Urinary bladder (tissue), 4 donors: Measurements from ENCODE around the gene ARHGAP32. TPM values are rescaled to one million over a fixed set of nuclear protein-coding genes. Genes with fewer than 3 reads are reported as not detected.

Experiments used
- DNase-seq: peaks from one replicate; pipeline ENCODE4 v3.0.0-alpha.2; 2015; ENCODE audit errors: extremely low spot score
- H3K27ac ChIP-seq: one replicate; pipeline ENCODE4 v1.5.1; 2013; ENCODE audit warnings: low read depth, mild to moderate bottlenecking, moderate library complexity
- H3K36me3 ChIP-seq: one replicate; pipeline ENCODE4 v1.6.1; 2013; ENCODE audit warnings: mild to moderate bottlenecking, moderate library complexity; ENCODE audit not compliant: insufficient read depth
- H3K4me1 ChIP-seq: one replicate; pipeline ENCODE4 v1.6.1; 2013; ENCODE audit warnings: mild to moderate bottlenecking, moderate library complexity; ENCODE audit not compliant: insufficient read depth
- H3K4me3 ChIP-seq: one replicate; pipeline ENCODE4 v1.5.1; 2013; ENCODE audit warnings: low read depth, low read length
- WGBS: extraction: QIAGEN DNeasy Blood & Tissue Kit; methylation state at CpG from one replicate; pipeline ENCODE4 v1.1.7; 2013; 5-methylcytosine and 5-hydroxymethylcytosine counted together
- polyA plus RNA-seq: library from polyadenylated mRNA; stranded (reverse); fragments of 200-250 nt; gene quantifications from one replicate; pipeline ENCODE4 v1.2.3, GENCODE V29; 2013
- total RNA-seq: library from RNA; depleted of rRNA; stranded (reverse); fragments of >200 nt; gene quantifications from one replicate; pipeline ENCODE4 v1.2.3, GENCODE V29; 2014
- donor health status: healthy with polysubstance abuse.
- donor health status: healthy.

The ARHGAP32 gene
- total and polyA plus RNA-seq, 2 donors: 5.1 to 40.0 TPM

DNA sequence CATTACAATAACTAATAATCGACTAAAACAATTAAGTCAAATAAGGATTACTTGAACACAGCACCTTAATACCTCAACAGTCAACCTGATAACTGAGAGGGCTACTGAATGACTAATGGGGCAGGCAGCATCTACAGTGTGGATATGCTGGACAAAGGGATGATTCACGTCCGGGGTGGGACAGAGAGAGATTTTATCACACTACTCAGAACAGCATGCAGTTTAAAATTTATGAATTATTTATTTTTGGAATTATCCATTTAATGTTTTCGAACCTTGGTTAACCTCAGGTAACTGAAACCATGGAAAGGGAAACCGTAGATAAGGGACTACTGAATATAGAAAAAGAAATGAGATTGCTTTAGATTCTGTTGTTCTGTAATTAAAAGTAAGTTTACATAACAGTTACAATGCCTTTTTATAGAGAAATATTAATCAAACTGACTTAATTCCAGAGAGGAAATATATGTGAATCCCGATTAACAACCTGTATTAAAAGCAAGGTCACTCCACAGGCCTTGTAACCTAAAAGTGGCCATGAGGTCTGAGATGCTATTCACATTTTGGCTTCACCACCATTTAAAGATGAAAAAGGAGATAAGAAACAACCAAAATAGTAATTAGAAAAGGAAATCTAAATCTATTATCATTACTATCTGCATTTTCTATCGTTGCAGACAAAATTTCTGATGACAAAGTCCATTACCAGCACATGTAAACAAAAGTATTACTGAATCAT lies 130.5 kb downstream of the ARHGAP32 start:
- WGBS: 75% methylated on average over 7 of the region's 7 CpGs
- no peak overlapping the region for H3K4me3 ChIP-seq
- no peaks in the 10 kb centered on the region for H3K4me1 ChIP-seq
- H3K36me3 ChIP-seq: no peaks in the 10 kb centered on the region
- H3K27ac ChIP-seq: no peak overlapping the region
- DNase-seq: no peak

DNA sequence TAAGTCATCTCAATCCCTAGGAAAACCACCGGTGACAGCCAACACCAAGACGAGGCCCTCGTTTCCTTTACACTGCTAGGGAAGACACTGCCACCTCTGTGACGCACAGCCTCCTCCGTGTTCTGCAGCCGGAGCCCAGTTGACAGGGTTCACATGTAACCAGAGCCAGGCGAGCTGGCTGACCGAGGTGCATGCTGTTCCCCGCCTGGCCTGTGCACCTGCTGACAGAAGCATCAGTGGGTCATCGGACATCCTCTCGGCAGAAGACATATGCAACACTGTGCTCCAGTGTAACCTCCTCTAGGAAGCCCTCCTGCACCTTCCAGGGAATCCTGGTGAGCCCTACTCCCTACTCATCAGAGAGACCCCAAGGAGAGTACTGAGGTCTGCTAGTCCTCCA lies 135.2 kb downstream of the ARHGAP32 start:
- no peaks in the 10 kb centered on the region for H3K4me1 ChIP-seq
- no peak for DNase-seq
- H3K4me3 ChIP-seq: no peak overlapping the region
- no peaks in the 10 kb centered on the region for H3K36me3 ChIP-seq
- 96% methylated on average over 11 of the region's 11 CpGs for WGBS
- H3K27ac ChIP-seq: no peak overlapping the region

DNA sequence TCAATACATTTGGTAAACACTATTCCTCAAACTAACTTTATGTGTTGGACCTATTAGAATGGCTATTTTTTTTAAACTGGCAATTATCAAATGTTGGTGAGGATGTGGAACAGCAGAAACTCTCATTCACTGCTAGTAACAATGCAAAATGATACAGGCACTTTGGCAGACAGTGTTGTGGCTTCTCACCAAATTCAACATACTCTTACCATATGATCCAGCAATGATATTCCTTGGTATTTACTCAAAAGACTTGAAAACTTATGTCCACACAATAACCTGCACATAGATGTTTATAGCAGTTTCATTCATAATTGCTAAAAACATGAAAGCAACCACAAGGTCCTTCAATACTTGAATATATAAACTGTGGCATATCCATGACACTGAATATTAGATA lies 136.9 kb downstream of the ARHGAP32 start:
- Histone ChIP-seq H3K36me3 (no peaks in the 10 kb centered on the region), H3K27ac (no peak overlapping the region), H3K4me1 (no peaks in the 10 kb centered on the region), H3K4me3 (no peak overlapping the region)
- DNase-seq: no peak

DNA sequence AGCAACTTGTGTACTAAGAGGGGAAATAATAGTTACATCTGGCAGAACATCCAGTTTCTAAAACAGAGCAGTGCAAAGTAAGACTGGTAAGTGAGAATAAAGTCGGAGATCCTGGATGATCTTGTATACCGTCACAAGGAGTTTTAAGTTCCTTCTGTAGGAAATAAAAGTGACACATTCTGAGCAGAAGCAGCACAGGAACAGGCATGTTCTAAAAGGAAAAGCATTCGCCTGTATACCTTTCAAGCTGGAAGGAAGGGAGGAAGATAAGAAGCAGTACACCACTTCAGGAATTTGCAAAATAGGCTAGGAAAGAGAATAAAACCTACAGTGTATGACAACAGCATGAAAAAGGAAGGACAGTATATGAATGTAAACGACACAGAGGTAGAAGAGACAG lies 143.2 kb downstream of the ARHGAP32 start:
- Histone ChIP-seq H3K4me3 (no peak overlapping the region), H3K36me3 (no peaks in the 10 kb centered on the region), H3K27ac (no peak overlapping the region), H3K4me1 (no peaks in the 10 kb centered on the region)
- 77% methylated on average over 4 of the region's 4 CpGs for WGBS
- no peak for DNase-seq

DNA sequence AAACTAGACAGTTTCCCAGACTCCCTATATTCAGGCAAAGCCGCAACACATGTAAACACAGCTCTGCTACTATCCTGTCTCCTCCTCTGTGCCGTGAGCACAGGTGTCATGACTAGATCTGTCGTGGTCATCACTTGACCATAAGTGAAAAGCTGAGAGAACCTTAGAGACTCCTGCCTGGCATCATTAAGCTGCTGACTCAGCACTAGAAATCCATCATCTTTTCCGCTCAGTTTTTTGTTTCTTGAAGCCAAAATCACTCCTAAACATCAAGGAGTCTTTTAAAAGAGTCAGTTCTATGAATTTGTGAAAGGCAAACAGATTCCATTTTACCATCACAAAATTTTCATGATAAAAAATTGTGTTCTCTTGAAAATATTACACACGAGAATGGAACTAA lies 147.0 kb downstream of the ARHGAP32 start:
- Histone ChIP-seq H3K4me1 (no peaks in the 10 kb centered on the region), H3K27ac (no peak overlapping the region), H3K36me3 (no peaks in the 10 kb centered on the region), H3K4me3 (no peak overlapping the region)
- DNase-seq: no peak
- 95% methylated on average over 5 of the region's 5 CpGs for WGBS

DNA sequence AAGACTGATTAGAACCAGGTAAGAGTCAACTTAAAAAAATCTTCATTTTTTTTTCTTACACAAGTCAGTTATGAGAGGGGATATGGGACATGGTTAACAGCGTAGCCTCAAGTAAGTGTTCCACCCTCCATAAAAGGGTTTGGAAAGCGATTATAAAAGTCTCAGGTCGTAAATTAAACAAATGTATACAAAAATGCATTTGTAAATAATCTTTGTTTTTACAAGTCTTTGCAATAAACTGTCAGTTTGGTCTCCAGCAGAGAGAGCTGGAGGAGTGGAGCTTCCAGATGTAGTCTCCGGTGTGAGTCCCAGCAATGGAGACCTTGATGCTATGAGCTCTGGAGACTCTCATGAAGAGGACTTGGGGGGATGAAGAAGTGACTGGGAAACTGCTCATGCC lies 149.6 kb downstream of the ARHGAP32 start:
- H3K36me3 ChIP-seq: no peaks in the 10 kb centered on the region
- H3K4me3 ChIP-seq: no peak overlapping the region
- no peak for DNase-seq
- no peaks in the 10 kb centered on the region for H3K4me1 ChIP-seq
- 67% methylated on average over 4 of the region's 4 CpGs for WGBS
- H3K27ac ChIP-seq: no peak overlapping the region

DNA sequence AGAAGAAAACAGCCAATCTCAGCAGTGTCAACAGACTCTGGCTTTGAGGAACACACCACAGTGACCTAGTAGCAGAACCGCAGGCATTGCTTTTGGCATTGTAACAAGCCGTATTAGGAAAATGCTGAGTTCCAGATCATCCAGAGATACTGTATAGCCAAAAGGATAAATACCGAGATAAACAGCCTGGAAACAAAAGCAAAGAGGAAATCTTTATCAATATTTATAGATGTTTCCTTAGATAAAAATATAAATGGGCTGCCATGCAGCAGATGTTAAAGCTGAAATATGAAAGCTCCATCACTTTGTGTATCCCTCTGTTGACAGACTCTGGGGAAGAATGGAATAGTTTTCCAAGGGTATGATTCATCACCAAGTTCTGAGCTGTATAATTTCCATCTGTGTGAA lies 150.5 kb downstream of the ARHGAP32 start:
- Histone ChIP-seq H3K27ac (no peak overlapping the region), H3K4me3 (no peak overlapping the region), H3K4me1 (no peaks in the 10 kb centered on the region), H3K36me3 (no peaks in the 10 kb centered on the region)
- no peak for DNase-seq
- WGBS: 46% methylated on average over 3 of the region's 3 CpGs

DNA sequence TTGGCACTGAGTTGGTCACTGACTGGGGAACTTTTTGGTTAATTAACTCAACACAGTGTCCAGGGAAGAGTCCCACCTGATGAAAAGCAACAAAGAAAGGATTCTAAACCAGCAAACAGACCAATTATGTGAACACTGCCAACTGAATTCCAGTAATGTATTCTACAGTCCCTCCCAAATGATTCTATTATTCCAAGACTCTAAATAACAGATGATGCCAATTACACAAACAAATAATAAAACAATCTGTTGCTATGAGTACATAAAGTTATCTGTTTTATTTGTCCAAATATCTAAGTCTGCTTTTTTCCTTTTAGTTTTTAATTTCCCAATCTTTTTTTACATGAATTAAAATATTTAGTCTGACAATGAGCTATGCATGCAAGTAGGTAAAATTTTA lies 151.2 kb downstream of the ARHGAP32 start:
- Histone ChIP-seq H3K4me1 (no peaks in the 10 kb centered on the region), H3K27ac (no peak overlapping the region), H3K4me3 (no peak overlapping the region), H3K36me3 (no peaks in the 10 kb centered on the region)
- DNase-seq: no peak

DNA sequence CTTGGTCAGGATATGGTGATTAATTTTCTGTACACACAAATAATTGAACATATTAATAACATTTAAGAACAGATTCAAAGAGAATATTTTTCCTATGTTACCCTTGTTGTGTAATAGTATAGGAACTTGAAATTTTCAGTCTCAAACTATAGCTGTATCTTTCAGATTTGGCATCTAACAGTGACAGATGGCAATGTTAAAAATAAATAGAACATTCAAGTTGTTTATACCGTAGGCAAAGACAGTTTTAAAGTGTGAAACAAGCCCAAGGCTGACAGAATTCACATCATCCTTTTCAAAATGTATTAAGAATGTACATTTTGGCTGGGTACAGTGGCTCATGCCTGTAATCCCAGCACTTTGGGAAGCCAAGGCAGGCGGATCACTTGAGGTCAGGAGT lies 156.9 kb downstream of the ARHGAP32 start:
- Histone ChIP-seq H3K27ac (no peak overlapping the region), H3K36me3 (no peaks in the 10 kb centered on the region), H3K4me1 (no peaks in the 10 kb centered on the region), H3K4me3 (no peak overlapping the region)
- 93% methylated on average over 2 of the region's 2 CpGs for WGBS
- DNase-seq: no peak

DNA sequence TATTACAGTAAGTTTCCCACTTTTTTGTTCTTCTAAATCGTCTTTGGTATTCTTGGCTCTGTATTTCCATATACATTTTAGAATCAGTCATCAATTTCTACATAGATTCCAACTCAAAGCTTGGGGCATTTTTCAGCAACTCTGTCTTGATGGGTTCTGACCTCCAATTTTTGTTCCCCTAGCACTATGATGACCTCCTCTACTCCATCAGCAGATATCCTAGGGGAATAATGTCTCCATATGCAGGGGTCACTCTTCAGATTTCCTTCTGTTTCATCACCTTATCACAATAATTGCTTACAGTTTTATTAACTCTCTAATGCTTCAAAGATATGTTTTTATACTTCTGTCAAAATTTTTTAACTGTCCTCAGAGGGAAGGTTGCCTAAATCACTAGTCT lies 158.1 kb downstream of the ARHGAP32 start:
- Histone ChIP-seq H3K4me3 (no peak overlapping the region), H3K4me1 (no peaks in the 10 kb centered on the region), H3K36me3 (no peaks in the 10 kb centered on the region), H3K27ac (no peak overlapping the region)
- DNase-seq: no peak
- 92% methylated on average over 1 of the region's 1 CpG for WGBS

DNA sequence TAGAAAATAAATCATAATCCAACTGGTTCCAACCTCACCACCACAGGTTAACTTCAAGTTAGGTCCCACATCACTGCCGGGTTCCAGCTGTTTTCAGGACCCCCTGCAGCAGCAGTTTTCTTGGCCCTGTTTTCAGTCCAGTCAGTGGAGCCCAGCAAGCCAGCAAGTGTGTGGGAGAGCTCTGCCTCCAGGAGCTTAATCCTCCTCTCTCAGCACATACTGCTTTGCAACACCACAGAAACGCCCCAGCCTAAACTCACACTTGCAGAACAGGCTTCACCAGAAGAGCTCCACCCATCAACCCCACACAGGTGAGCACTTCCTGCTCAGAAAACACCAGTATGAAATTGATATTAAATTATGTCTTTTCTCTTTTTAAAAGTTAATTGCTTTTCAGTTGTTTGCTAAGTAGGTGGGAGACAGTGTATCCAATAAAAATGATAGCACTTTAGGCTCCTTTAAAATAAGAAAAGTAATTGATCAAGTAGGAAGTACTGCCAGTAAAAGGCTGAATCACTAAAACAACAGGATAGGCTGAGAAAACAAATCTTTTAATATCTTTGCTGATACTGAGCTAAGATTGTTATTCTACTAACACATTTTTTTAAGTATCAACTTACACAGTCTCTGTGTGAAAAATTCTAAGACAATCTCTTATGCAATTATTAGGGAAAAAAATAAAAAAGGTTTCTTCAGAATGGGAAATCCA lies 168.0 kb downstream of the ARHGAP32 start:
- peak; percentile 70 for DNase-seq
- H3K4me3 ChIP-seq: no peak overlapping the region
- H3K4me1 ChIP-seq: no peaks in the 10 kb centered on the region
- no peaks in the 10 kb centered on the region for H3K36me3 ChIP-seq
- H3K27ac ChIP-seq: no peak overlapping the region
- WGBS: 57% methylated on average over 2 of the region's 2 CpGs

DNA sequence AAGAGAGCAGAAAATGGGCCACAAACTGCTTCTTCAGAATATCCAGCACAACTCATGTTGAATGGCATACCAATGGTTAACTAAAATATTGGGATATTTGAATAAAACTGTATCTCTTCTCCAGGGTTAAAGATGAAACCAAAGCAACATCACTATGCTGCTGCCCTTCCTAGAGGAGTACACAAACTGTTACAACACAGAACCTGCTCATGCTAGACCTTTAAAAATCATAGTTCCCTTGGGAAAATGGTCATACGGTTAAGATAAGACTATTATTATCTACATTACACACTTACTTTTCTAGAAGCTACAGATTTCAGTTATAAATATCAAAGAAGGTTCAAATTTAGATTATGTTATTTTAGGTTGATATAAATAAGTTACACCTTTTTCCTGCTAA lies 170.8 kb downstream of the ARHGAP32 start:
- H3K36me3 ChIP-seq: no peaks in the 10 kb centered on the region
- no peaks in the 10 kb centered on the region for H3K4me1 ChIP-seq
- H3K4me3 ChIP-seq: no peak overlapping the region
- no peak for DNase-seq
- no peak overlapping the region for H3K27ac ChIP-seq
- 31% methylated on average over 1 of the region's 1 CpG for WGBS

DNA sequence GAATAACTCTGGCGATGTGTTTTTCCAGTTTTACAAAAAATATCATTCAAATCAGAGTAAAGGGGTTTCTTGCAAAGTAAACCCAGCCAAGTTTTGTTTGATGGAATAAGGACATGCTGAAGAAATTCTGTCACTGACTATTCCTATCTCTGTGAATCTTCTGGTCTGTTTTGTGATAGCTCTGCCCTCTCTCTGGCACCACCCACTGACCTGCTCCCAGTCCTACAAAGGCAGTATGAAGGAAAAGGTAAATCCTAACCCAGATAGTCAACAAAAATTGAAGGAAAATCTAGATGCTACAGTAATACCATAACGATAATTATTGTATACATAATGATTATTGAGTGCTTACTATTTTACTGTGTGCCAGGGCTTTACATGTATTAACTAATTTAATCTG lies 173.1 kb downstream of the ARHGAP32 start:
- no peak overlapping the region for H3K27ac ChIP-seq
- H3K4me3 ChIP-seq: no peak overlapping the region
- H3K4me1 ChIP-seq: no peaks in the 10 kb centered on the region
- 71% methylated on average over 2 of the region's 2 CpGs for WGBS
- DNase-seq: no peak
- no peaks in the 10 kb centered on the region for H3K36me3 ChIP-seq

DNA sequence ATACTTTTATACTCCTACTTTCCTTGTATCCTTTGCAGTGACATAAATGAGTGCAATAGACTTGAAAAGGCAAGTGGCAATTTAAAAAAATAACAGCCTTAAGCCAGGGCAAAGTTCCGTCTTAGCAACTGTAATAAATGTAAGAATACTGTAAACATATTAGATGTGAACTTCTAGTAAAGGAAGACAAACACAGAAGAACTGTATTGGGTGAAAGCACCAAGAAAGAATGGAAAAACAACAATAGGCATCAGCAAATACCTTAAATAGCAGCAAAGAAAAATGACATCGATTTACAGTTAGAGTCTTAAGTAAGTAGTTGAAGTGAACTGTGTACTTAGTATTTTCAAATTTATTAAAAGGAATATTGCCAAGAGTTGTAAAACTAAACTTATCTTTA lies 174.0 kb downstream of the ARHGAP32 start:
- Histone ChIP-seq H3K4me3 (no peak overlapping the region), H3K36me3 (no peaks in the 10 kb centered on the region), H3K4me1 (no peaks in the 10 kb centered on the region), H3K27ac (no peak overlapping the region)
- WGBS: 51% methylated on average over 2 of the region's 2 CpGs
- DNase-seq: no peak
